Lung (tissue), 12 donors: ENCODE results near the gene SLC37A4. TPM values are rescaled to one million over a fixed set of nuclear protein-coding genes. Genes with fewer than 3 reads are reported as not detected.
"Not testable (repeated sequence)": the region's sequence is repeated elsewhere in the genome, so short reads cannot be mapped to it uniquely, and the experiment has no call there.

Experiments
- ATAC-seq: fragments of 200-7000 bp; cut with Tn5 transposase; one replicate; pipeline ENCODE4 v1.9.1; 2020; ENCODE audit warnings: moderate number of reproducible peaks; ENCODE audit not compliant: insufficient read depth, low FRiP score
- DNase-seq, 3 donors: peaks; one replicate each; pipeline ENCODE4 v3.0.0-alpha.2; 2013 to 2017
- H3K27ac ChIP-seq, 2 donors: one replicate each; pipeline ENCODE4 v1.5.1; 2013; ENCODE audit warnings: mild to moderate bottlenecking in 2 of 2, moderate library complexity in 2 of 2, control low read depth in 1 of 2, inconsistent platforms in 1 of 2, low read depth in 1 of 2, low read length in 1 of 2
- H3K27me3 ChIP-seq, 3 donors: one replicate each; pipeline ENCODE4 v1.5.1; 2013; ENCODE audit warnings: low read length in 2 of 3; ENCODE audit not compliant: control insufficient read depth in 3 of 3, insufficient read depth in 3 of 3
- H3K36me3 ChIP-seq, 4 donors: one replicate each; pipeline ENCODE4 v1.5.1; 2013; ENCODE audit warnings: low read length in 4 of 4, mild to moderate bottlenecking in 1 of 4, moderate library complexity in 1 of 4; ENCODE audit not compliant: control insufficient read depth in 4 of 4, insufficient read depth in 4 of 4
- H3K4me1 ChIP-seq, 5 donors: one replicate each; pipeline ENCODE4 v1.5.1; 2013; ENCODE audit warnings: low read length in 5 of 5, mild to moderate bottlenecking in 2 of 5, moderate library complexity in 1 of 5; ENCODE audit not compliant: control insufficient read depth in 5 of 5, insufficient read depth in 5 of 5
- H3K4me3 ChIP-seq: one replicate; pipeline ENCODE4 v1.5.1; 2013; ENCODE audit warnings: mild to moderate bottlenecking, control low read depth, moderate library complexity
- H3K9ac ChIP-seq, 2 donors: one replicate each; pipeline ENCODE4 v1.5.1; 2013; ENCODE audit warnings: low read length in 2 of 2, control low read depth in 1 of 2; ENCODE audit not compliant: insufficient read depth in 1 of 2
- H3K9me3 ChIP-seq, 4 donors: one replicate each; pipeline ENCODE4 v1.5.1; 2013; ENCODE audit warnings: low read length in 3 of 4, mild to moderate bottlenecking in 1 of 4, moderate library complexity in 1 of 4; ENCODE audit not compliant: control insufficient read depth in 4 of 4, insufficient read depth in 3 of 4
- CTCF ChIP-seq: IDR thresholded peaks from 2 replicates; pipeline ENCODE4 v1.5.1; 2012; ENCODE audit warnings: mild to moderate bottlenecking; ENCODE audit errors: control extremely low read depth, extremely low read depth
- WGBS, 2 donors: extraction: QIAGEN DNeasy Blood & Tissue Kit; methylation state at CpG; one replicate each; pipeline ENCODE4 v1.1.7; 2013; 5-methylcytosine and 5-hydroxymethylcytosine counted together
- polyA plus RNA-seq, 2 donors: library from polyadenylated mRNA; stranded (reverse); fragments of 200-250 nt; gene quantifications; one replicate each; pipeline ENCODE4 v1.2.1, GENCODE V29; 2013
- total RNA-seq, 2 donors: library from RNA; depleted of rRNA in 1 of 2; stranded (reverse); fragments of >200 nt in 1 of 2; gene quantifications; one replicate each; pipeline ENCODE4 v1.2.1, GENCODE V29; 2014 to 2021
- donor health status: control.
- donor health status: control.
- donor health status: Bipolar disorder and iron deficiency.
- donor health status: healthy.
- donor health status: DM: yes; HTN: yes; CAD: no.

SLC37A4 gene
- total and polyA plus RNA-seq, 4 donors: 8.2 to 16.2 (median 13.5) TPM

- Histone ChIP-seq H3K27ac (no peak overlapping the region), H3K27me3 (no peaks in the 10 kb centered on the region), H3K4me3 (no peak overlapping the region), H3K36me3 (no peaks in the 10 kb centered on the region), H3K4me1 (no peaks in the 10 kb centered on the region), H3K9me3 (no peaks in the 10 kb centered on the region), H3K9ac (no peak overlapping the region)
- TF ChIP-seq CTCF: no peak
- ATAC-seq: no peak
- 88% methylated on average over 5 of the region's 5 CpGs for WGBS, 2 donors
- DNase-seq: no peak
Measured at GRCh38 chr11:119038884-119039283, 8.2 kb upstream of the SLC37A4 start.

- no peak for TF ChIP-seq CTCF
- ATAC-seq: no peak
- no peaks in the 10 kb centered on the region for H3K36me3 ChIP-seq
- no peak overlapping the region for H3K4me3 ChIP-seq
- H3K9ac ChIP-seq: no peak overlapping the region
- H3K27me3 ChIP-seq: no peaks in the 10 kb centered on the region
- no peak for DNase-seq
- WGBS, 2 donors: 90 to 91% methylated on average over 3 of the region's 3 CpGs
- peaks cover 0 to 4% (median 0%) of the 10 kb centered on the region in 5 donors for H3K4me1 ChIP-seq
- no peak overlapping the region for H3K27ac ChIP-seq
- H3K9me3 ChIP-seq: no peaks in the 10 kb centered on the region
Measured at GRCh38 chr11:119034813-119035212, 4.1 kb upstream of the SLC37A4 start.

GRCh38 chr11:119033421-119033820 lies 2.7 kb upstream of the SLC37A4 start:
- not testable (repeated sequence) for DNase-seq, ATAC-seq, H3K27ac ChIP-seq, H3K9ac ChIP-seq, H3K4me3 ChIP-seq, H3K36me3 ChIP-seq, H3K9me3 ChIP-seq, H3K27me3 ChIP-seq
- H3K4me1 ChIP-seq: peaks cover 0 to 15% (median 6%) of the 10 kb centered on the region in 5 donors
- 88 to 93% methylated on average over 10 of the region's 10 CpGs for WGBS, 2 donors

GRCh38 chr11:119031912-119032280 lies 1.2 kb upstream of the SLC37A4 start:
- ATAC-seq: no peak
- Histone ChIP-seq H3K27ac (no peak overlapping the region), H3K36me3 (peaks cover 0 to 2% (median under 1%) of the 10 kb centered on the region in 4 donors), H3K27me3 (no peaks in the 10 kb centered on the region), H3K9me3 (no peaks in the 10 kb centered on the region), H3K9ac (no peak overlapping the region), H3K4me3 (no peak overlapping the region), H3K4me1 (peaks cover 0 to 15% (median 6%) of the 10 kb centered on the region in 5 donors)
- DNase-seq: no peak
- WGBS, 2 donors: 76 to 89% methylated on average over 9 of the region's 9 CpGs
- no peak for TF ChIP-seq CTCF
